K562 (cell line): ENCODE measurements around the gene CERS6. TPM values are rescaled to one million over a fixed set of nuclear protein-coding genes. Genes with fewer than 3 reads are reported as not detected.

ENCODE experiments used
- ATAC-seq: fragments of 200-7000 bp; cut with Tn5 transposase; 3 replicates; pipeline ENCODE4 v1.9.1; 2020; ENCODE audit warnings: moderate library complexity
- BruUV-seq: library from RNA; stranded (reverse); fragments of 400-500 nt; replicated peaks from 2 replicates; lab custom pipeline; 2021; lab: Mats Ljungman, UMichigan
- CTCF ChIA-PET: fragments of 300-600 bp; formaldehyde crosslinking; extraction: SDS; loops from one replicate; lab custom pipeline; 2021; ENCODE audit warnings: low intra/inter-chr PET ratio; lab: Yijun Ruan, JAX
- POLR2A ChIA-PET: fragments of 300-600, 350-650 bp; sonication (Branson Sonifier 250); formaldehyde crosslinking; extraction: SDS; loops from one replicate; lab custom pipeline; 2021; ENCODE audit warnings: antibody characterized with exemption, inconsistent platforms; lab: Yijun Ruan, JAX
- DNase-seq, 4 experiments: peaks; one replicate each; pipeline versions ENCODE4 v3.0.0 to v3.0.0-alpha.2; 2011 to 2018; ENCODE audit warnings: low spot score in 3 of 4, mixed read lengths in 3 of 4; ENCODE audit errors: extremely low read depth in 1 of 4
- FAIRE-seq: peaks from 2 replicates; lab custom pipeline; 2011; peaks lifted over from hg19 to GRCh38; lab: Jason Lieb, UNC
- H2AFZ ChIP-seq: 2 replicates; pipeline ENCODE4 v1.6.0; 2011; ENCODE audit warnings: low read depth, low read length, control low read depth, inconsistent platforms
- H3K27ac ChIP-seq: fragments of 200-600 bp; 3 replicates; pipeline ENCODE4 v1.8.0; 2011; ENCODE audit warnings: low read depth, mild to moderate bottlenecking, control low read depth, inconsistent platforms, low read length, moderate library complexity, mixed read lengths; ENCODE audit errors: extremely low read depth
- H3K27me3 ChIP-seq, 2 experiments: fragments of 300-600 bp in 1 of 2; 2 replicates in 1 of 2; 3 replicates in 1 of 2; pipeline versions ENCODE4 v1.6.0 to v1.8.0; 2011; ENCODE audit warnings: inconsistent platforms in 2 of 2, low read length in 2 of 2, mild to moderate bottlenecking in 1 of 2, mixed read lengths in 1 of 2, moderate library complexity in 1 of 2; ENCODE audit not compliant: control insufficient read depth in 2 of 2, insufficient read depth in 2 of 2
- H3K36me3 ChIP-seq: fragments of 300-600 bp; 3 replicates; pipeline ENCODE4 v1.8.0; 2011; ENCODE audit warnings: mild to moderate bottlenecking, low read length, inconsistent platforms; ENCODE audit not compliant: control insufficient read depth, insufficient read depth
- H3K4me1 ChIP-seq, 2 experiments: fragments of 200-600 bp in 1 of 2; replicated peaks in 1 of 2; 2 replicates in 1 of 2; 3 replicates in 1 of 2; pipeline versions ENCODE4 v1.5.1 to v1.8.0; 2011; ENCODE audit warnings: inconsistent platforms in 2 of 2, low read length in 2 of 2, mild to moderate bottlenecking in 1 of 2, mixed read lengths in 1 of 2, moderate library complexity in 1 of 2; ENCODE audit not compliant: control insufficient read depth in 2 of 2, insufficient read depth in 2 of 2
- H3K4me2 ChIP-seq: 2 replicates; pipeline ENCODE4 v1.6.1; 2011; ENCODE audit warnings: low read length, control low read depth, inconsistent platforms, mixed read lengths; ENCODE audit not compliant: insufficient read depth
- H3K4me3 ChIP-seq: fragments of 200-600 bp; sonication (generic), shearing (Covaris generic); 2 replicates; pipeline ENCODE4 v1.5.1; 2016; ENCODE audit warnings: control low read depth, inconsistent platforms
- H3K79me2 ChIP-seq: fragments of 200-600 bp; 3 replicates; pipeline ENCODE4 v1.8.0; 2011; ENCODE audit warnings: low read length, inconsistent platforms; ENCODE audit not compliant: control insufficient read depth, insufficient read depth
- H3K9ac ChIP-seq, 2 experiments: 2 replicates each; pipeline versions ENCODE4 v1.6.0 to v1.6.1; 2011; ENCODE audit warnings: low read depth in 2 of 2, low read length in 2 of 2, control low read depth in 1 of 2, inconsistent platforms in 1 of 2, mild to moderate bottlenecking in 1 of 2, mixed read lengths in 1 of 2; ENCODE audit not compliant: insufficient read depth in 1 of 2
- H3K9me1 ChIP-seq: one replicate; pipeline ENCODE4 v1.6.0; 2011; ENCODE audit warnings: inconsistent platforms, mild to moderate bottlenecking, low read length, moderate library complexity; ENCODE audit not compliant: control insufficient read depth, insufficient read depth
- H3K9me3 ChIP-seq: replicated peaks from 2 replicates; pipeline ENCODE4 v1.5.1; 2011; ENCODE audit warnings: low read depth, low read length, inconsistent platforms; ENCODE audit not compliant: control insufficient read depth, insufficient read depth
- H4K20me1 ChIP-seq: replicated peaks from 2 replicates; pipeline ENCODE4 v1.6.1; 2011; ENCODE audit warnings: low read length, inconsistent platforms, mixed read lengths; ENCODE audit not compliant: control insufficient read depth, insufficient read depth
- NFE2 ChIP-seq: IDR thresholded peaks from 2 replicates; pipeline ENCODE4 v1.6.1; 2014; ENCODE audit warnings: antibody characterized with exemption, low read depth
- WGBS: fragments of 100-300 bp; shearing (Covaris generic); methylation state at CpG from one replicate; pipeline ENCODE4 v1.1.6; 2016; ENCODE audit warnings: low coverage, mixed read lengths; ENCODE audit not compliant: insufficient coverage; ENCODE audit errors: missing lambda C conversion rate; 5-methylcytosine and 5-hydroxymethylcytosine counted together
- in situ Hi-C: fragments of 300-500 bp; cut with MboI; formaldehyde crosslinking; loops from 4 replicates; pipeline ENCODE4 v1.15.0; 2018; ENCODE audit warnings: inconsistent platforms, mixed read lengths
- intact Hi-C: fragments of 100-400 bp; cut with micrococcal nuclease; formaldehyde crosslinking; loops from 2 replicates; pipeline ENCODE4 v1.14.2; 2022
- polyA plus RNA-seq, 8 experiments: library from polyadenylated mRNA; depleted of rRNA in 4 of 8; stranded (reverse) in 5 of 8; unstranded in 3 of 8; fragments of >200 nt; fragmentation: Nextera tagmentation in 2 of 8; fragmentation: Illumina TruSeq in 1 of 8; extraction: Ambion mirVana in 2 of 8; extraction: Trizol in 1 of 8; gene quantifications; 2 replicates each; pipeline versions ENCODE4 v1.2.1 to v1.2.3, GENCODE V29; 2011 to 2014; ENCODE audit warnings: inconsistent platforms in 1 of 8, missing spikeins in 1 of 8
- total RNA-seq, 7 experiments: library from RNA; depleted of rRNA in 6 of 7; stranded (reverse); fragments of >200 nt in 6 of 7; fragmentation: Illumina TruSeq in 2 of 7; extraction: Trizol in 2 of 7; gene quantifications; 2 replicates each; pipeline versions ENCODE4 v1.2.1 to v1.2.3, GENCODE V29; 2011 to 2021; ENCODE audit warnings: low replicate concordance in 1 of 7
- TF ChIP-seq, protein P1 (sequence below), 2 experiments: fragments of 450-650 bp; IDR thresholded peaks; 2 replicates each; pipeline ENCODE4 v1.6.1; 2016; ENCODE audit warnings: mild to moderate bottlenecking in 2 of 2, borderline replicate concordance in 1 of 2, low read depth in 1 of 2, moderate library complexity in 1 of 2

Gene CERS6
- total and polyA plus RNA-seq, 9 of the 15 experiments (the other 6 are each of a cell fraction or from before 2014, with no cell fraction given) = 1.6 to 13.6 (median 11.4) TPM

DNA sequence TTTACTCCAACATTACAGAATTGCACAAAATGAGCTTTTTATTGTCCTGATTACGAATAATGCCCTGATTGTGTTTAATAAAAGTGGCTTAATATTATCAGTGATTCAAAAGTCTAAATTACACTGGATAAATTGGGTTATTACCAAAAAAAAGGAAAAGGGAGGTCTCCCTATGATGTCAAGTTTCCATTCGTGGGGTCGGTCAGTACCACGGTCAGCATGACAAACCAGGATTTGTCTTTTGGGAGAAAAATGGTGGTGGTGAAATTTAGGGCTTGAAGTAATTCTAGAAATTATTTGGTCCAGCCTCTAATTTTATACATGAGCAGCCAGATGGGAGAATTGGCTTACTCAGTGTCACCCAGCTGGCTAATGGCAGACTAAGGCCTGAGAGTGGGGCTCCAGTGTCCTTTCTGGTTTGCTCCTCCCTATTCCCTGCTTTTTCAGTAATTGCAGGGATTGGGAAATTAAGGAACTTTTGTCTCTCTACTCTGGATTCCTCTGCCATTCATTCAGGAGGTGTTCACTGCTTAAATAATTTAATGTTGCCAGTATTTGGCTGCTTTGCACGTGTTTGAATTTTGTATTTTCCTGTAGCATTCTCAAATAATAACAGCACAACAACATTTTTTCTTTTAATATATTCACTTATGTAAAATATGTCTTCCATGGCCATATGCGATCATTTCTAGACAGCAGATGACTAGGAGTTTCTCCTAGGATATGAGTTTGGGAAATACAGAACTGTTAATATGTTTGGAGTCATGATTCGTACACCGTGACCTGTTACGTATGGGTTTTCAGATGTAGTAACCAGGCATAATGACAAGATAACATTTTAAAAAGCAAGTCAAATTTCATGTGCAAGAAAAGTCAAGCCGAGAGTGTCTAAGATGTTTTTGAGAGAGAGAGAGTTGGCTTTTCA, 217.5 kb downstream of the CERS6 start:
- Histone ChIP-seq H3K9me3 (no peaks in the 10 kb centered on the region), H3K4me3 (no peak overlapping the region), H3K36me3 (no peaks in the 10 kb centered on the region), H3K9ac (no peak overlapping the region), H3K4me1 (peaks cover 0 to 4% of the 10 kb centered on the region in 2 experiments; a peak in 1 of 5 replicates), H3K4me2 (no peak overlapping the region), H3K27me3 (no peaks in the 10 kb centered on the region), H2AFZ (no peak overlapping the region), H3K9me1 (no peaks in the 10 kb centered on the region), H3K79me2 (no peaks in the 10 kb centered on the region), H3K27ac (no peak overlapping the region), H4K20me1 (no peaks in the 10 kb centered on the region)
- intact Hi-C loops = no loop called here
- CTCF ChIA-PET = interaction anchor here (0.6 kb wide), 1 partner anchor 77 kb away, joined by 8 read pairs; no protein-coding TSS in a partner anchor
- 53% methylated on average over 10 of the region's 10 CpGs for WGBS
- TF ChIP-seq NFE2 = no peak
- TF ChIP-seq, protein P1, sequence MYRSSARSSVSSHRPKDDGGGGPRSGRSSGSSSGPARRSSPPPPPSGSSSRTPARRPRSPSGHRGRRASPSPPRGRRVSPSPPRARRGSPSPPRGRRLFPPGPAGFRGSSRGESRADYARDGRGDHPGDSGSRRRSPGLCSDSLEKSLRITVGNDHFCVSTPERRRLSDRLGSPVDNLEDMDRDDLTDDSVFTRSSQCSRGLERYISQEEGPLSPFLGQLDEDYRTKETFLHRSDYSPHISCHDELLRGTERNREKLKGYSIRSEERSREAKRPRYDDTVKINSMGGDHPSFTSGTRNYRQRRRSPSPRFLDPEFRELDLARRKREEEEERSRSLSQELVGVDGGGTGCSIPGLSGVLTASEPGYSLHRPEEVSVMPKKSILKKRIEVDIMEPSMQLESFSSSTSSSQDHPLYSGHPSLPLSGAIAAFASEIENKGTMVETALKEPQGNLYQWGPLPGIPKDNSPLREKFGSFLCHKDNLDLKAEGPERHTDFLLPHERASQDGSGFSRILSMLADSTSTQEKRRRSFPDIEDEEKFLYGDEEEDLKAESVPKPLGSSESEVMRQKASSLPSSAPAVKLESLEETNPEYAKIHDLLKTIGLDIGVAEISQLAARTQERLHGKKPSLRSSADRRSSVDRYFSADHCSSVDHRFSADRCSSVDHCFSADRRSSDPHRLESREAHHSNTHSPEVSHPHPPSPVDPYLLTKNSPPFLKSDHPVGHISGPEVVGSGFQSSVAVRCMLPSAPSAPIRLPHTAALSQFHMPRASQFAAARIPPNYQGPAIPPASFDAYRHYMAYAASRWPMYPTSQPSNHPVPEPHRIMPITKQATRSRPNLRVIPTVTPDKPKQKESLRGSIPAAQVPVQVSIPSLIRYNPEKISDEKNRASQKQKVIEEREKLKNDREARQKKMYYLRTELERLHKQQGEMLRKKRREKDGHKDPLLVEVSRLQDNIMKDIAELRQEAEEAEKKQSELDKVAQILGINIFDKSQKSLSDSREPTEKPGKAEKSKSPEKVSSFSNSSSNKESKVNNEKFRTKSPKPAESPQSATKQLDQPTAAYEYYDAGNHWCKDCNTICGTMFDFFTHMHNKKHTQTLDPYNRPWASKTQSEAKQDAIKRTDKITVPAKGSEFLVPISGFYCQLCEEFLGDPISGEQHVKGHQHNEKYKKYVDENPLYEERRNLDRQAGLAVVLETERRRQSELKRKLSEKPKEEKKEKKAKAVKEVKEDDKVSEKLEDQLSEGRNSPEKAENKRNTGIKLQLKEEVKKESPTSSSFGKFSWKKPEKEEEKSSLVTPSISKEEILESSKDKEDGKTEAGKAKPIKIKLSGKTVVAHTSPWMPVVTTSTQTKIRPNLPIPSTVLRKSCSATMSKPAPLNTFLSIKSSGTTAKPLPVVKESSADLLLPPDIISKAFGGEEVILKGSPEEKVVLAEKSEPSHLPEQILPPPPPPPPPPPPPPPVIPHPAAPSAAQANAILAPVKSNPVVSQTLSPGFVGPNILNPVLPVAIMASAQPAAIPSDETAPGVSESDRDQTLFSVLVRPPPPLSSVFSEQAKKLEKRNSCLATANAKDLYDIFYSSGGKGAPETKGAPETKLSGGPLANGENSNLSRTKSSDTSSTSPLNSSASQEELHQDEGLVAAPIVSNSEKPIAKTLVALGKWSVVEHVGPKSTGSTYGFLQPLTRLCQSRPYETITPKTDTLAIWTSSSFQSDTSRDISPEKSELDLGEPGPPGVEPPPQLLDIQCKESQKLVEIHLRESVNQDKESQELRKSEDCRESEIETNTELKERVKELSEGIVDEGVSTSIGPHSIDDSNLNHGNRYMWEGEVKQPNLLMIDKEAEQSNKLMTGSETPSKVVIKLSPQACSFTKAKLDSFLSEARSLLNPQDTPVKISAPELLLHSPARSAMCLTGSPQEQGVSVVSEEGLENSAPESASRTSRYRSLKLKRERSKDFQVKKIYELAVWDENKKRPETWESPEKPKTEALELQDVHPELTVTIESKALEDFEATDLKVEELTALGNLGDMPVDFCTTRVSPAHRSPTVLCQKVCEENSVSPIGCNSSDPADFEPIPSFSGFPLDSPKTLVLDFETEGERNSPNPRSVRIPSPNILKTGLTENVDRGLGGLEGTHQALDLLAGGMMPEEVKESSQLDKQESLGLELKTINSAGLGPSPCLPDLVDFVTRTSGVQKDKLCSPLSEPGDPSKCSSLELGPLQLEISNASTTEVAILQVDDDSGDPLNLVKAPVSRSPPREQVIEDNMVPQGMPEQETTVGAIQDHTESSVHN (IDR thresholded peaks at IDR 0.05; ENCODE audit: borderline replicate concordance in 1 of 2, low read depth in 1 of 2) = no peak
- BruUV-seq = no TSS peak
- POLR2A ChIA-PET = interaction anchor here (1.2 to 1.7 kb wide), 2 partner anchors 24 to 40 kb away, joined by 3 to 6 read pairs; no protein-coding TSS in a partner anchor
- FAIRE-seq = no peak
- no peak for DNase-seq
- ATAC-seq = no peak
- in situ Hi-C loops = no loop called here
